HG02642 (cell line): ENCODE results near the gene FAM120B.
A peak's percentile ranks its signal among the peaks of the same experiment; 100 is the strongest.
"Not testable (repeated sequence)": the region's sequence is repeated elsewhere in the genome, so short reads cannot be mapped to it uniquely, and the experiment has no call there.

Source experiments
- ATAC-seq: cut with Tn5 transposase; IDR thresholded peaks from one replicate; pipeline ENCODE4 v1.9.1; 2021; ENCODE audit warnings: mild to moderate bottlenecking; ENCODE audit not compliant: unreplicated experiment, poor library complexity

FAM120B gene, protein sequence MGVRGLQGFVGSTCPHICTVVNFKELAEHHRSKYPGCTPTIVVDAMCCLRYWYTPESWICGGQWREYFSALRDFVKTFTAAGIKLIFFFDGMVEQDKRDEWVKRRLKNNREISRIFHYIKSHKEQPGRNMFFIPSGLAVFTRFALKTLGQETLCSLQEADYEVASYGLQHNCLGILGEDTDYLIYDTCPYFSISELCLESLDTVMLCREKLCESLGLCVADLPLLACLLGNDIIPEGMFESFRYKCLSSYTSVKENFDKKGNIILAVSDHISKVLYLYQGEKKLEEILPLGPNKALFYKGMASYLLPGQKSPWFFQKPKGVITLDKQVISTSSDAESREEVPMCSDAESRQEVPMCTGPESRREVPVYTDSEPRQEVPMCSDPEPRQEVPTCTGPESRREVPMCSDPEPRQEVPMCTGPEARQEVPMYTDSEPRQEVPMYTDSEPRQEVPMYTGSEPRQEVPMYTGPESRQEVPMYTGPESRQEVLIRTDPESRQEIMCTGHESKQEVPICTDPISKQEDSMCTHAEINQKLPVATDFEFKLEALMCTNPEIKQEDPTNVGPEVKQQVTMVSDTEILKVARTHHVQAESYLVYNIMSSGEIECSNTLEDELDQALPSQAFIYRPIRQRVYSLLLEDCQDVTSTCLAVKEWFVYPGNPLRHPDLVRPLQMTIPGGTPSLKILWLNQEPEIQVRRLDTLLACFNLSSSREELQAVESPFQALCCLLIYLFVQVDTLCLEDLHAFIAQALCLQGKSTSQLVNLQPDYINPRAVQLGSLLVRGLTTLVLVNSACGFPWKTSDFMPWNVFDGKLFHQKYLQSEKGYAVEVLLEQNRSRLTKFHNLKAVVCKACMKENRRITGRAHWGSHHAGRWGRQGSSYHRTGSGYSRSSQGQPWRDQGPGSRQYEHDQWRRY

DNA sequence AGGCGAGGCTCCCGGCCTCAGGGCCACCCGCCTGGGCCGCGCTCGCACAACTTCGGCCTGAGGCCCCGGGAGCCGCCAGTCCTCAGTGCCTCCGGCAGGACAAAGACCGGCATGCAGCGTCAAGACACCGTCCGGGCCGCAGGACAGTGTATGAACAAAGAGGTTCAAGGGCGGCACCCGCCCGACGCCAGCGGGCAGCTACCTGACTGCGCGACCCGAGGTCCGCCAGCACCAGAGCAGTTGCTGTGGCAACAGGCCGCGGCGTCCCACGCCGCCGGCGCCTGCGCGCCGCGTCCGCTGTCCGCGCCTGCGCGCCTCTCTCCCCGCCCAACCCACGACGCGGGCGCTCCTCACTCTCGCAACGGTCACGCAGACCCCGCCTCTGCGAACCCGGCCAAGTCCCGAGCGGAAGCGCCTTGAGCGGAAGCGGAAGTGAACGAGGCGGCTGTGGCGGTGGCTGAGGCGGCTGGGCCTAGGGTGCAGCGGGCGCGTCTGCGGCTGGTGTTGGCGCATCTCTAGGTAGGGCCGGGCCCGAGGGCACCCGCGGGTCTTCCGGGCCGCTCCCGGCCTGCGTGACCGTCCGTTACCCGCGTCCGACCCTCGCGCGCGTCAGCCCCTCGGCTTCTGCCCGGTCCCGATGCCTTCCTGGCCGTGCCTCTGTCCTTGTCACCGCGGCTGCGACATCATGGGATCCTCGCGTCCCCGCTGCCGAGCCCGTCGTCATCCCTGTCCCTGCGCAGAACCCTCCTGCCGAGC is at the start of gene FAM120B:
Gene FAM120B, plus strand, starts transcription at position 435 of the 756 bp plus-strand sequence. CDS start 10,633 bp downstream, outside the sequence.
- ATAC-seq, result peak; percentile 99

DNA sequence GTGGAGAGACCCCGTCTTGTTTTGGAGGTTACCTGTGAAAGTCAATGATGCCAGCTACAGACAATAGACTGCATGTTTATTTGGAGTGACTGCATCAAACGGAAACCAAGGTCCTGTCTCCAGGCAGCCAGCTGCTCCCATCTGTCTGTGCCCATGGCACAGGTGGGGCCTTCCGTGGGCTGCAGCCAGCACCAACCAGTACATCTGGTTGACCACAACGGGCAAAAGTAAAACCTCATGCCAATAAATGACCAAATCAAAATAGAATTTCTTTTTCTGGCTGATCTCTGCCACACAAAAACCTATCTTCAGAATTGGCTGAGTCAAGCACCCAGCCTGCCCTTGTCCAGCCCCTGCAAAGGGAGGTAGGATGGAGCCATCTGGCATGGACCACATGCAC is 49.2 kb upstream of the FAM120B start:
- no peak for ATAC-seq

DNA sequence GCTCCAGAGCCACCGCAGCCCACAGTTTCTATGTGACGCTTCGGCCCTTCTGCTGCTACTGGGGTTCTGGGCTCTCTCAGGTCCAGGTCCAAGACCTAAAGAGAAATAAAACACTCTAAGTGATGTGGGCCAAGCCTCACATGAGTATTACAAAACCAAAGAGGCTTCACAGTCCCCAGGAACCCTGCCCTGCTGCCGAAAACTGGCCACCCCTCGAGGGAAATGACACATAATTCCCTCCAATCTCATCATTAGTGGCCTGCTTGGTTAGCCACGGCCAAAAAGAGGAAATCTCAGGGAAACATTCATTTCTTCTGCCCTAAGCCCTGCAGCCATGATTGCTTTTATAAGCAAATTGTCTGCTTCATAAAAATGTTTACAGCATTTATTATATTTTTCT is 48.2 kb upstream of the FAM120B start:
- no peak for ATAC-seq

DNA sequence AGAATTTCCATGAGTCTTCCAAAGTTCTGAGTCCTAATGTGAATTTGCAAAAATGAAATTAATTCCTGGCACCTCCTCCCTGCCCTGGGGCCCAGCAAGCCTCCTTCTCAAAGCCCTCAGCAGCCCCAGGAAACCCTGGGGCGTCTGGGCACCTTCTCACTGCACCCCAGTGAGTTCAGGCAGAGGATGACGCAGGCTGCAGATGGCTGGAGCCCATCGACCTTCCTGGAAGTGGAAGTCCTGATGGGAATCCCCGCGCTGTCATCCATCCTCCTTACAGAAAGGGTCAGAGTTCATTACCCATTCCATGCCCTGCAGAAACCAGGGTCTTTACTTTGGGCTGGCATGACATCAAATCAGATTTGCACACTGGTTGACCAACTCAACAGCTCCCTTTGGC is 47.3 kb upstream of the FAM120B start:
- ATAC-seq, result no peak

DNA sequence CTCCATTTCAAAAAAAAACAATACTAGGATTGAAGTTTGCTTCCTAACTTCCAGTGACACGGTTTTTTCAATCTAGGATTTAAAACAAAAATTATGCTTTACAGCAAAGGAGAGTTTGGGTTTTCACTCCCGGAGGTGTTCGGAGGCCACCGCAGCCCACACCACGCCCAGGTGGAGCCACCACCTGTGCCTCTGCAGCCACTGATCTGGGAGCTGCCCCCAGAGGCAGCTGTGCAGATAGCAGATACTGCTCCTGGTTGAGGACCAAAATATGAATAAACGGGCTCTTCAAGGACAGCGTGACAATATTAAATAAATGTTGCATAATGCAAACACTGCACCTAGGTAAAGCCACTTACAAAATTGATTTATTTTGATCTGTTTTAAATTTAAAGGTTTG is 45.9 kb upstream of the FAM120B start:
- ATAC-seq, result no peak

DNA sequence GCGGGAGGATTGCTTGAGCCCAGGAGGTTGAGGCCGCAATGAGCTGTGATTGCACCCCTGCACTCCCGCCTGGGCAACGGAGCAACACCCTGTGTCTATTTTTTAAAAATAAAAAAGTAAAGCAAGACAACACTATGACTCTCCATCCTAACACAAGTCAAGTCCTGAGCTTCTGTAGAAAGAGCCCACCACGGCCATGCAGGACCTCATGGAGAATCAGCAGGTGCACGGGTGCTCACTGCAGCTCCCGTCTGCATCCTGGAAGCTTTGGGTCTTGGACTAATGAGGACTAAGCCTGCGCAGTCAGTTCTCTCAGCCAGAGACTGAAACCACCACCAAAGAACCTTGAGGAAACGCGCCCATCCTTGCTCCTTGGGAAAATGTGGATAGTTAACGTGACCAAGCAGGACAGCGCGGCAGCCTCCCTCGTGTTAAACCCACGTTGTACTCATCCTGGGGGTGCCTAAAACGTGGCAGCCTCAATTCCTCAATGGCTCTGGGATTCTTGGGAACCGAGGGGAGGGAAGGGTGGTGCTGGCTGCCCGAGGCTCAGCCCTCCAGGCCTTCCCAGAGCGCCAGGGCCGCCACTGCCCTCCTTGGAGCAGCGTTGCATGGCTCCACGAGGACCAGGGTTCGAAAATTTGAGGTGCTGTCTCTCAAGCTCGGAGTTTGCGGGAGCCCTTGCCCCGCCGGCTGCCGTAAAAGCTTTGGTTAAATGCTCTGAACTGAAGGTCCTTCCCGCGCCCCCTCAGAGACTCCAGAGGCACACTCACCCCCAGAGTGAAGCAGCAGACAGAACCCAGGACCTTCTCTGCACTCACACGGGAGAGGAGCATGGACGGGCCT is 44.7 kb upstream of the FAM120B start:
- ATAC-seq, result no peak

DNA sequence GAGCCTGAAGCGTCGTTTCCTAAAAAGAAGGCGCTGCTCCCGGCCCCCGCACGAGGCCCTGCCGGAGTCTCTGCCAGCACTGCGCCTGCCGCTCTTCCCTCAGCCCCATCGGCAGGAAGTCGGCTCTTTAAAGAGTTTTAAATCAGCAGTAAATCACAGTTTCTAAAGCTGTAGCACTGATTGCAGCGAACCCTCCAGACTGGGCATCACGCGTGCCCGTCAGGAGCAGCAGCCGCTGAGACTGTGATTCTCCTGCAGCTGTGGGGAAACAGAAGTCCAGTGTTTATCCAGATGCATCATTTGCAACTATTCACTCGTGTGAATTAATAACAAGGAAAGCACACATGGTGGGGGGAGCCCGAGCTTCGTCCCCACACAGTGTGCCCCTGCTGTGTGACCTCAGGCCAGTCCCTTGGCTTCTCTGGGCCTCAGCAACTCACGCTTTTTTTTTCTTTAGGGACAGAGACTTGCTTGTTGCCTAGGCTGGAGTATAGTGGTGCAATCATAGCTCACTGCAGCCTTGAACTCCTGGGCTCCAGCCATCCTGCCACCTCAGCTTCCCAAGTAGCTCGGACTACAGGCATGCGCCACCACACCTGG is 44.0 kb upstream of the FAM120B start:
- ATAC-seq, result no peak

DNA sequence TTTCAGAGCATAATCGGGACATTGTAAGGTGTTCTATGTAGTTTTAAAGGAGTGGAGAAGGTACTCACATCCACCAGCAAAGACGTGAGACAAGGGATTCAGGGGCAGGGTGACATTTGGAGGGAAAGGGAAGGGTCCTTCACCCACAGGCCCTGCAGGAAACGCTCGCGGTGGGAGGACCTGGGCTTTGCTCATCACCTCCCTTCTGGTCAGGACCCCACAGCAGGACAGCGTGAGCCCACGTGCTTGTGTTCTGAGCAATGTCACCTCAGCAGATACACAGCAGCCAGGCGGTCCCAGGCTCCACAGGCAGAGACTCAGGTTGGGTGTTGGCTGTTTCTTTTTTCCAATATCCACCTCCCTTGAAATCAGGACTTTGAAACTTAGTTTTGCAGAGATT is 43.1 kb upstream of the FAM120B start:
- no peak for ATAC-seq

DNA sequence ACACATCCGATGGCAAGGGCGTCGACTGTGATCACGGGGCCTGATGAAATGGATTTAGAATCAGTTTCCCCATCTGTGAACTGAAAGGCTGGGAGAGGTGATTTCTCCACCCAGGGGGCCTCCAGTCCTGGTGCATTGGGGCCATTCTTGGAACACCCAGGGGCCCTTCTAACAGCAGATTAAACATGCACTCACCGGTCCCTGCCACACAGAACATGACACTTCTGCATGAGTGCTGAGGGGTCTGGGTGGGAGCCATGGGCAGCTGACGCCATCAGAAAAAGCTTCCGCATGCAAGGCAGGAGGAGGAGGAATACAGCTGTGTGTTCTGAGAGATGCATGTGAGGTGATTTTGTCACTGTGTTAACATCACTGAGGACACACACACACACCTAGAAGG is 42.5 kb upstream of the FAM120B start:
- ATAC-seq, result no peak

DNA sequence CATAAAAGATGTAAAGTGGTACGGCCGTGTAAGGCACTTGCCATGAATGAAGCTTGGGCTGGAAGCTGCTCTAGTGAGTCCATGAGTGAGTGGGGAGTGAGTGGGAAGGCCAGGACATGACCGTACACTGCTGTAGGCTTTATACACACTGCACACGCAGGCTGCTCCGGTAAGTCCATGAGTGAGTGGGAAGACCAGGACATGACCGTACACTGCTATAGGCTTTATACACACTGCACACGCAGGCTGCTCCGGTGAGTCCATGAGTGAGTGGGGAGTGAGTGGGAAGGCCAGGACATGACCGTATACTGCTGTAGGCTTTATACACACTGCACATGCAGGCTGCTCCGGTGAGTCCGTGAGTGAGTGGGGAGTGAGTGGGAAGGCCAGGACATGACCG is 41.9 kb upstream of the FAM120B start:
- ATAC-seq, result not testable (repeated sequence)

DNA sequence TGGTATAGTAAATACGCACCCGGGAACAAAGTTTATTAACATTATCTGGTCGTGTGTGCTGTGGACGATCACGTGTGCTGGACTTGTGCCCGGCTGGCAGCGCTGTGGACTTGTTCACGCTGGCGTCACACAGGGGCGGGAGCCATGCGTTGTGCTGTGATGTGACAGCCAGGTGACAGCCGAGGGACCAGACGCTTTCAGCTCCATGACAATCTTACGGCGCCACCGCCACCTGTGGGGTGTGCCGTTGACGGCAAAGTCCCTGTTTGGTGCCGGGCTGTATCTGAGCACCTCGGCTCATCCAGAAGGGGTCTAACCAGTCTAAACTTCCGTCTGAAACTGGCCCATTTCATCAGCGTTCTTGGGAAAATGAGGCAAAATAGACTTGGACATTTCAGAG is 40.9 kb upstream of the FAM120B start:
- ATAC-seq, result no peak

DNA sequence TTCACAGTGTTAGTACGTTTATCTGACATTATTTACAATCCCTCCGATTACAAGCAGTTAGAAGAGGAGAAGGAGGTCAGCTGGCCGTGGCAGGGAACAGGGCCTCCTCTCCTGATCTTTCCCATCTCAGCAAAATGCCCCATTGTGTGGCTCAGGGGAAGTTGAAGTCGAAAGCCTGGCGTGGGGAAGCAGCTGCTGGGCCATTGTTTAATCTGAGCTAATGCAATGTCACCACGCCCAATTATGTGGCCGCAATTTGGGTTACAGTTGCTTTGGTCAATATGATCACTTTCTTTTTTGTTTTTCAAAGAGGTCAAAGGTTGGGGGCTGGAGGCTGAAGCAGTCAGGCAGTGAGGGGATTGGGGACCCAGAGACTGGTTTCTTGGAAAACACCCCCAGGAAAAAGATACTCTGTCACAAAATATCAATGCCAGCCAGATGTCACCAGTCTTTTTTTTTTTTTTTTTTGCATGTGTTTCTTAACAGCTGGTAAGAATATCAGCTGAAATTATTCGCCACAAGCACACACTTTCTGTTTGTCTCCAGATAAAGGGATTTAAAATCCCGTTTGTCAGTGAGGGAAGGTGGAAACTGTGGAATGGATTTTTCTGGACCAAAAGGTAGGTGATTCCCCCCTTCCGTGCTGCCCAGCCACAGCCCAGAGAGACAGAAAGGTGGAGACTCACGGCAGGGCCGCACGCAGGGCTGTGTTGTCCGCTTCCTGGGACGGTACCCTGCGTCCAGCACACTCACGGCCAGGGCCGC is 40.3 kb upstream of the FAM120B start:
- no peak for ATAC-seq

DNA sequence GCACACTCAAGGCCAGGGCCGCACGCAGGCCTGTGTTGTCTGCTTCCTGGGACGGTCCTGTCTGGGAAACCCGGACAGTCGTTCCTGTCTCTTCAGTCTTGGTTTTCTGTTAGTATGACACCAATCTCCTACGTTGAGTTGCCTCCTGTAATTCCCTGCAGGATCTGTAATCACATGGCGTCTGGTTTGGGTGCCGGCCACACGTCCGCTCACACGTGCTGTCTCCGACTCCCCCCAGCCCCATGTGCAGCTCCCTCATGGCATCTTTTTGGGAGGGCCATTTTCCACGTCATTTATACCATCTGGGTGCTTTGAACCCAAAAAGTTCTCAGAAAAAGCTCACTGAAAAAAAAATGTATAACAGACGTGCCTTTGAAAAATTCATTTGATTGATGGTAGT is 38.9 kb upstream of the FAM120B start:
- ATAC-seq, result no peak

DNA sequence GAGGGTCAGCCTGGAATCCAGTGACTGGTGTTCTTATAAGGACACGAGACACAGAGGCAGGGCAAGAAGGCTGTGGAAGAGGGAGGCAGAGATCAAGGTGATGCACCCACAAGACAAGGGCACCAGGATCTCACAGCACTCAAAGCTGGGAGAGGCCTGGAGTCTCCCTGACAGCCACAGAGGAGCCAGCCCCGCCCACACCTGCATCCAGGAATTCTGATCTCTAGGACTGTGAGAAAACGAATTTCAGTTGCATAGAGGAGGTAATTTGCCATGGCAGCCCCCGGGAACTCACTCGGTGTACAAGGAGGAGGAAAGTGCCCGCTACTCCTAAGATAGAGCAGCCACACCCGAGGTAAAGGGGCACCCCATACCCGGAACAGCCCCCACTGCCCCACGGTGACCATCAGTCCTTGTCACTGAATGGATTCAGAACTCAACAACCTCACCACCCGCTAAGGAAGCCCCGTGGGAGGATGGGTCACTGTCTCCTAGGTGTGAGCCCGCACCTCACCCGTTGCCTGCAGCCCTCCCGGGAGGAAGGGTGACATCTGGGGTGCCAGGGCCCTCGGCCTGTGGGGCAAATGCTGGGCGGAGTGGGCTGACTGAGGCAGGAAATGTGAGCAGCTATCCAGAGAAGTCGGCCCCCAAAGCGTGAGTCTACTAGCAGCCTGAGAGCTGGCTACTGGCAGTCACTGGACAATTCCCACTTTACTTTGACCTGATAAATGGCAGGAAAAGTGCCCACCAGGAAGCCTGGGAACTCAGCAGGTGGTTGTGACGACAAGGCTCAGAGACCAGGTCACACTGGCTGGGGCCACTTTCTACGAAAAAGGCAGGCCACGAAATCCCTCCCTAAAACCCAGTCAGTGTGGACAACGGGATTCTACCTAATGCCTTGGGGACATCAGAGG is 38.1 kb upstream of the FAM120B start:
- no peak for ATAC-seq

DNA sequence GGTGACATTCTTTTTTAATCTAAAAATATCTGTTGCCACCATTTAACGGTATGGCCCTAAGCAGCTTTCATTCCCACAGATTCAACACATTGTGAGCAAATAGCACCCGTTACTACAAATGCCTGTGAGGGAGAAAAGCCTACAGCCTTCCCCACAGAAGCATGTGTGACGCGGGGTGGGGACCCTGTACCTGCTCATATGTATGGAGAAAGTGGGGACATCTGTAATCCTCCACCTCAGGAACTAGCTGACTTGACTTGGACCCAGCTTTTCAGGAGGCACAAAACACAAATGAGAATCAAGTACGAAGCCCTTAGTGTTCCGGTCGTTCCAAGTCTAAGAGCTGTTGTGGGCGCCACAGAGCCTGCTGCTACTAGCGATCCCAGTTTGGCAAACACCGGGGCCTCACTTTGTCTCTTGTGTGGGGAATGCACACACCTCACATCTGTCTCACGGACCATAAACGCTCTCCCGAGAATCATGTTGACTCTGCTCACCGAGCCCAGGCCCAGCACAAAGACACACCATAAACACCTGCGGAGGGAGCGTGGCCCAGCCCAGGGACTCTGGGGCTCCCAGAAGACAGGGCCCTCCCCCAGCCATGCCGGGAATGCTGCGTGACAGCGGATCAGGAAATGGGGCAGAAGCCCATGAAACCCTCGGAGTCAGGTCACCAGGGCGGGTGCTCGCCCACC is 37.3 kb upstream of the FAM120B start:
- ATAC-seq, result no peak

DNA sequence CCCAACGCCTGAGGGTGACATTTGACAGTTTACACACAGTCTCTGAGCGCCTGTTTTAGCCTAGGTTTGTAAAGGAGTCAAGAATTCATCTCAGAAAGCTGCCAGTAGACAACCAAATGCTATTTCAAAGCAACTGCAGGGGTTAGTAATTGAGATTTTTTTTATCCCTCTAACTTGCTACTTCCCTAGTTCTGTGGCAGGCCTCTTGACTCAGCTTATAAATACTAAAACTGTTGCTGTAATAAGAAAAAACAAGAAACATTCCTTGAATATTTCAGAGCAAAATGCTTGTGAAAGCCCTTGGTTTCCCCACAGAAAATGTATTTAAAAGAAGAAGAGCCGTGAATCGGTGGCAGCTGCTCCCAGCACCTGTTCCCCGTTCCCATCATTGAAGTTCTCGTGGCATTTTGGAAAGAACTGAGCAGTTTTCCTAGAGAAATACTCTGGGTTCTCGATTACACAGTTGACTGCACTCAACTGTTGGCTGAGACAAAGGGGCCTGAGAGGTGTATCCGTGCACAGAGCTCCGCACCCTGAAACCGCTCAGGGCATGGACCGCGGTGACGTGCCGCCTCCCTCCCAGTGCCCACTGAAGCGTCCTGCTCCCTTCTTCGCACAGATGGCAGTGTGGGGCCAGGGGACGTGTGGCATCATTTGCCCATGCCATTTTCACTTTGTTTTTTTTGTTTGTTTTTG is 36.6 kb upstream of the FAM120B start:
- no peak for ATAC-seq
